Panc1 (cell line): ENCODE data around the gene TMEM37. TPM values are rescaled to one million over a fixed set of nuclear protein-coding genes. Genes with fewer than 3 reads are reported as not detected.

Experiments
- ATAC-seq: fragments of 200-7000 bp; cut with Tn5 transposase; 2 replicates; pipeline ENCODE4 v1.9.1; 2020; ENCODE audit warnings: mild to moderate bottlenecking, moderate library complexity
- BruUV-seq: library from RNA; stranded (reverse); fragments of 400-500 nt; replicated peaks from 2 replicates; lab custom pipeline; 2021; lab: Mats Ljungman, UMichigan
- CTCF ChIA-PET: fragments of 300-600 bp; sonication (Branson Sonifier 250); formaldehyde crosslinking; loops from one replicate; lab custom pipeline; 2022; ENCODE audit warnings: antibody characterized with exemption; lab: Charles Lee
- POLR2A ChIA-PET: fragments of 300-600 bp; sonication (Branson Sonifier 250); formaldehyde crosslinking; loops from one replicate; lab custom pipeline; 2022; ENCODE audit warnings: antibody characterized with exemption; lab: Charles Lee
- DNase-seq: peaks from one replicate; pipeline ENCODE4 v3.0.0-alpha.2; 2010; ENCODE audit warnings: low read depth, low spot score
- H3K27ac ChIP-seq: 2 replicates; pipeline ENCODE4 v1.5.1; 2011; ENCODE audit warnings: mild to moderate bottlenecking, low read length, inconsistent platforms
- H3K27me3 ChIP-seq: fragments of 200-500 bp; sonication (Bioruptor generic); 2 replicates; pipeline ENCODE4 v1.6.0; 2014; ENCODE audit warnings: low read length, inconsistent platforms; ENCODE audit not compliant: control insufficient read depth, insufficient read depth
- H3K36me3 ChIP-seq: fragments of 200-500 bp; sonication (Bioruptor generic); 2 replicates; pipeline ENCODE4 v1.5.1; 2014; ENCODE audit warnings: inconsistent platforms, mild to moderate bottlenecking, low read length, moderate library complexity; ENCODE audit not compliant: control insufficient read depth, insufficient read depth
- H3K4me1 ChIP-seq: 2 replicates; pipeline ENCODE4 v1.5.1; 2011; ENCODE audit warnings: inconsistent platforms, mild to moderate bottlenecking, low read length, moderate library complexity; ENCODE audit not compliant: control insufficient read depth, insufficient read depth
- H3K4me3 ChIP-seq, 2 experiments: 2 replicates each; pipeline ENCODE4 v1.5.1; 2011 to 2012; ENCODE audit warnings: low read depth in 2 of 2, low read length in 2 of 2, mild to moderate bottlenecking in 2 of 2, inconsistent platforms in 1 of 2, moderate library complexity in 1 of 2
- H3K9me3 ChIP-seq: fragments of 200-500 bp; sonication (Bioruptor generic); 2 replicates; pipeline ENCODE4 v1.5.1; 2014; ENCODE audit warnings: low read depth, mild to moderate bottlenecking, inconsistent platforms, low read length, moderate library complexity; ENCODE audit not compliant: control insufficient read depth, insufficient read depth
- POLR2AphosphoS5 ChIP-seq: IDR thresholded peaks from 2 replicates; pipeline ENCODE4 v1.6.1; 2012; ENCODE audit warnings: mild to moderate bottlenecking, low read depth, low read length, moderate library complexity
- SIN3A ChIP-seq: IDR thresholded peaks from 2 replicates; pipeline ENCODE4 v1.6.1; 2012; ENCODE audit warnings: low read depth, mild to moderate bottlenecking, low read length, moderate library complexity, borderline replicate concordance; ENCODE audit not compliant: insufficient read depth
- TCF7L2 ChIP-seq: IDR thresholded peaks from 2 replicates; pipeline ENCODE4 v1.6.1; 2011; ENCODE audit warnings: mild to moderate bottlenecking, low read depth, low read length, inconsistent platforms
- in situ Hi-C: cut with HindIII; loops from 2 replicates; pipeline ENCODE4 v1.10.0; 2016; ENCODE audit warnings: low sequenced_read_pairs, low pct_unique_long_range_greater_than_20kb
- intact Hi-C: fragments of 100-400 bp; cut with micrococcal nuclease; formaldehyde crosslinking; loops from one replicate; pipeline ENCODE4 v1.10.0; 2022; ENCODE audit not compliant: unreplicated experiment
- total RNA-seq: library from RNA; stranded (reverse); gene quantifications from one replicate; pipeline ENCODE4 v1.2.1, GENCODE V29; 2021; ENCODE audit not compliant: unreplicated experiment
- TF ChIP-seq, protein P1 (sequence below): fragments of 450-650 bp; IDR thresholded peaks from 2 replicates; pipeline ENCODE4 v1.5.1; 2017; ENCODE audit warnings: mild to moderate bottlenecking
- TF ChIP-seq, protein P2 (sequence below), 2 experiments: IDR thresholded peaks; 2 replicates each; pipeline ENCODE4 v1.6.1; 2011 to 2012; ENCODE audit warnings: low read depth in 2 of 2, control low read depth in 1 of 2, low read length in 1 of 2, mild to moderate bottlenecking in 1 of 2, moderate library complexity in 1 of 2; ENCODE audit not compliant: insufficient read depth in 1 of 2

TMEM37 gene
- total RNA-seq, 1 experiment from 2014 or later: 0.28 TPM

GRCh38 chr2:119416299-119416923 is 15.2 kb upstream of the TMEM37 start:
- Histone ChIP-seq H3K27me3 (peaks cover 3% of the 10 kb centered on the region; the same call in 1 of the 2 replicates), H3K4me1 (no peaks in the 10 kb centered on the region), H3K4me3 (no peak overlapping the region), H3K27ac (no peak overlapping the region), H3K9me3 (no peaks in the 10 kb centered on the region), H3K36me3 (no peaks in the 10 kb centered on the region)
- intact Hi-C loops (no loop called here), in situ Hi-C loops (no loop called here)
- ChIA-PET CTCF (interaction anchor here (1.2 kb wide), 1 partner anchor 10 kb away, joined by 4 read pairs; no protein-coding TSS in a partner anchor), POLR2A (no interaction called here)
- ATAC-seq (no peak), DNase-seq (no peak)
- BruUV-seq: no TSS peak
- TF ChIP-seq SIN3A: no peak
- TF ChIP-seq, protein P1, sequence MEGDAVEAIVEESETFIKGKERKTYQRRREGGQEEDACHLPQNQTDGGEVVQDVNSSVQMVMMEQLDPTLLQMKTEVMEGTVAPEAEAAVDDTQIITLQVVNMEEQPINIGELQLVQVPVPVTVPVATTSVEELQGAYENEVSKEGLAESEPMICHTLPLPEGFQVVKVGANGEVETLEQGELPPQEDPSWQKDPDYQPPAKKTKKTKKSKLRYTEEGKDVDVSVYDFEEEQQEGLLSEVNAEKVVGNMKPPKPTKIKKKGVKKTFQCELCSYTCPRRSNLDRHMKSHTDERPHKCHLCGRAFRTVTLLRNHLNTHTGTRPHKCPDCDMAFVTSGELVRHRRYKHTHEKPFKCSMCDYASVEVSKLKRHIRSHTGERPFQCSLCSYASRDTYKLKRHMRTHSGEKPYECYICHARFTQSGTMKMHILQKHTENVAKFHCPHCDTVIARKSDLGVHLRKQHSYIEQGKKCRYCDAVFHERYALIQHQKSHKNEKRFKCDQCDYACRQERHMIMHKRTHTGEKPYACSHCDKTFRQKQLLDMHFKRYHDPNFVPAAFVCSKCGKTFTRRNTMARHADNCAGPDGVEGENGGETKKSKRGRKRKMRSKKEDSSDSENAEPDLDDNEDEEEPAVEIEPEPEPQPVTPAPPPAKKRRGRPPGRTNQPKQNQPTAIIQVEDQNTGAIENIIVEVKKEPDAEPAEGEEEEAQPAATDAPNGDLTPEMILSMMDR: no peak
- TF ChIP-seq, protein P2, sequence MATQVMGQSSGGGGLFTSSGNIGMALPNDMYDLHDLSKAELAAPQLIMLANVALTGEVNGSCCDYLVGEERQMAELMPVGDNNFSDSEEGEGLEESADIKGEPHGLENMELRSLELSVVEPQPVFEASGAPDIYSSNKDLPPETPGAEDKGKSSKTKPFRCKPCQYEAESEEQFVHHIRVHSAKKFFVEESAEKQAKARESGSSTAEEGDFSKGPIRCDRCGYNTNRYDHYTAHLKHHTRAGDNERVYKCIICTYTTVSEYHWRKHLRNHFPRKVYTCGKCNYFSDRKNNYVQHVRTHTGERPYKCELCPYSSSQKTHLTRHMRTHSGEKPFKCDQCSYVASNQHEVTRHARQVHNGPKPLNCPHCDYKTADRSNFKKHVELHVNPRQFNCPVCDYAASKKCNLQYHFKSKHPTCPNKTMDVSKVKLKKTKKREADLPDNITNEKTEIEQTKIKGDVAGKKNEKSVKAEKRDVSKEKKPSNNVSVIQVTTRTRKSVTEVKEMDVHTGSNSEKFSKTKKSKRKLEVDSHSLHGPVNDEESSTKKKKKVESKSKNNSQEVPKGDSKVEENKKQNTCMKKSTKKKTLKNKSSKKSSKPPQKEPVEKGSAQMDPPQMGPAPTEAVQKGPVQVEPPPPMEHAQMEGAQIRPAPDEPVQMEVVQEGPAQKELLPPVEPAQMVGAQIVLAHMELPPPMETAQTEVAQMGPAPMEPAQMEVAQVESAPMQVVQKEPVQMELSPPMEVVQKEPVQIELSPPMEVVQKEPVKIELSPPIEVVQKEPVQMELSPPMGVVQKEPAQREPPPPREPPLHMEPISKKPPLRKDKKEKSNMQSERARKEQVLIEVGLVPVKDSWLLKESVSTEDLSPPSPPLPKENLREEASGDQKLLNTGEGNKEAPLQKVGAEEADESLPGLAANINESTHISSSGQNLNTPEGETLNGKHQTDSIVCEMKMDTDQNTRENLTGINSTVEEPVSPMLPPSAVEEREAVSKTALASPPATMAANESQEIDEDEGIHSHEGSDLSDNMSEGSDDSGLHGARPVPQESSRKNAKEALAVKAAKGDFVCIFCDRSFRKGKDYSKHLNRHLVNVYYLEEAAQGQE (IDR thresholded peaks at IDR 0.05; ENCODE audit: insufficient read depth in 1 of 2, low read depth in 2 of 2, low read length in 1 of 2): no peak
- no peak for TF ChIP-seq TCF7L2
- TF ChIP-seq POLR2AphosphoS5: no peak

DNA sequence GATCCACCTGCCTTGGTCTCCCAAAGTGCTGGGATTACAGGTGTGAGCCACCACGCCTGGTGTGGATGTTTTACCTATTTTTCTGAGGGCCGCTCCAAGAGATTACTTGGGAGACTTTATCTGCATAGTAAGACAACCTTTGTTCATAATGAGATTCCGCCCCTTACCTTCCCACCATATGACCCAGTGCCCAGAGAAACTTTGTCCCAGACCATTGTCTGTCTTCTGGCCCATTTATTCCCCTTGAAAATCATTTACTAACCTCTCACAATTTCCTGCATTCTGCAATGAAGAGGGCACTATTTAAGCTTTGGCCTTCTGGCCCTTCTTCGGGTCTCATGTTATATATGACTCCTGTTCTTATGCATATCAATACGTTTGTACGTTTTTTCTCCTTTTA is 13.7 kb upstream of the TMEM37 start:
- intact Hi-C loops: no loop called here
- H3K4me3 ChIP-seq: no peak overlapping the region
- H3K4me1 ChIP-seq: no peaks in the 10 kb centered on the region
- POLR2A ChIA-PET: no interaction called here
- DNase-seq (no peak), ATAC-seq (no peak)
- peaks cover 3% of the 10 kb centered on the region; the same call in 1 of the 2 replicates for H3K27me3 ChIP-seq
- BruUV-seq: no TSS peak
- CTCF ChIA-PET: no interaction called here
- in situ Hi-C loops: no loop called here
- H3K27ac ChIP-seq: no peak overlapping the region
- no peak for TF ChIP-seq TCF7L2
- TF ChIP-seq, protein P2 (IDR thresholded peaks at IDR 0.05; ENCODE audit: insufficient read depth in 1 of 2, low read depth in 2 of 2, low read length in 1 of 2): no peak
- TF ChIP-seq POLR2AphosphoS5: no peak
- no peak for TF ChIP-seq SIN3A
- TF ChIP-seq, protein P1: no peak
- no peaks in the 10 kb centered on the region for H3K9me3 ChIP-seq
- H3K36me3 ChIP-seq: no peaks in the 10 kb centered on the region
